SJSA1 (cell line): ENCODE results near the gene RNF186. TPM values are rescaled to one million over a fixed set of nuclear protein-coding genes. Genes with fewer than 3 reads are reported as not detected.
A peak's percentile ranks its signal among the peaks of the same experiment; 100 is the strongest.

Source experiments
- DNase-seq, 2 experiments: peaks; one replicate each; pipeline ENCODE4 v3.0.0-alpha.2; 2015 to 2020; ENCODE audit warnings: low spot score in 2 of 2, low read depth in 1 of 2
- H3K27ac ChIP-seq: fragments of 250-450 bp; sonication (Bioruptor Pico); 2 replicates; pipeline ENCODE4 v1.5.1; 2020; ENCODE audit warnings: mild to moderate bottlenecking, moderate library complexity
- H3K27me3 ChIP-seq: fragments of 250-450 bp; sonication (Bioruptor Pico); replicated peaks from 2 replicates; pipeline ENCODE4 v1.5.1; 2020; ENCODE audit warnings: mild to moderate bottlenecking, moderate library complexity
- H3K36me3 ChIP-seq: fragments of 250-450 bp; sonication (Bioruptor Pico); 2 replicates; pipeline ENCODE4 v1.5.1; 2020; ENCODE audit warnings: mild to moderate bottlenecking
- H3K4me1 ChIP-seq: fragments of 250-450 bp; sonication (Bioruptor Pico); replicated peaks from 2 replicates; pipeline ENCODE4 v1.6.1; 2021; ENCODE audit warnings: mild to moderate bottlenecking
- H3K4me3 ChIP-seq: fragments of 250-450 bp; sonication (Bioruptor Pico); 2 replicates; pipeline ENCODE4 v1.5.1; 2020; ENCODE audit warnings: mild to moderate bottlenecking
- H3K9me3 ChIP-seq: fragments of 250-450 bp; sonication (Bioruptor Pico); replicated peaks from 2 replicates; pipeline ENCODE4 v1.5.1; 2020; ENCODE audit warnings: mild to moderate bottlenecking
- total RNA-seq: library from RNA; depleted of rRNA; stranded (reverse); fragments of >200 nt; shearing (Covaris generic); gene quantifications from 2 replicates; pipeline ENCODE4 v1.2.3, GENCODE V29; 2014

RNF186 gene
- total RNA-seq, 1 experiment from 2014 or later = not detected

DNA sequence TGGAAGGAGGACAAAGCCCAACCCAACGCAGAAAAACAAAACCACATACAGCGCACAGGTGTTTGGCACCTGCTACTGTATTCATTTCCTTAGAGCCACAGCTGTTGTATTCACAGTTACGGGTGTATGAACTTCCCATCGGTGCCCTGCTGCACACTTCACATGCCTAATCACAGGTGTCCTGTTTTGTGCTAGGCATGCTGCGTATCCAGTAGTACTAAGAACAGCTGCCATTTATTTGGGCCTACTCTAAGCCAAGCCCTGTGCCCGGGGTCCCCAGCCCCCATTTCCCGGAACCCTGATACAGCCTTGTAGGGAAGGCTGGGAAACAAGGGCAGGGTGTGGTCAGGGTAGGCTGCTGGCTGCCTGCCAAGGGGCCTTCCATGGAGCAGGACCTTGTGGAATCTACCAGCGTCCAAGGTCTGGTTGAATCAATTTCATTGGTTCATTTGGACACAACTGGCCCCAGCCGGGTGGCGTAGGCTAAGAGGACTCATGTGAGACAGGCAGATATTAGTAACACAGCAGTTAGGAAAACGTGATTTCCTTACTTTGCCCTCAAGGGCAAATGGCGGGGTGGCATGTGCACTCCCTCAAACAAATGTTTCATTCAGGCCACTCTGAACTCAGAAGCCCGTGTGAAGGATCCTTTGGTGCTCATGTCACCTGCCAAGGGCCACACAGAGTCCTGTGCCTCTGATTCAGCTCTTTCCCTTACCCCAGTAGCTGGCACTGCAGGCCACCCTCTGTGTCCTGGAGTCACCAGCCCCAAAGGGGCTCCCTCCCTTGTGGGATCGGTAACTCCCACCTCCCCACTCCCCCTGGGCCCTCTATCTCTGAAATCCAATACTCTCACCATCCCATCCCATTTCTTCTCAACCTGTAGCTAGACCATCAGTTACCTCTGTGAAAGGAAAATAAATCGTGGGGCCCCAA, 986 bp upstream of the RNF186 start:
- H3K36me3 ChIP-seq = no peaks in the 10 kb centered on the region
- H3K27me3 ChIP-seq = no peaks in the 10 kb centered on the region
- no peak for DNase-seq
- no peak overlapping the region for H3K27ac ChIP-seq
- H3K4me1 ChIP-seq = no peaks in the 10 kb centered on the region
- H3K9me3 ChIP-seq = 0 out of 2 replicates have a peak, but pooled peaks cover 5% of the 10 kb centered on the region
- no peak overlapping the region for H3K4me3 ChIP-seq

DNA sequence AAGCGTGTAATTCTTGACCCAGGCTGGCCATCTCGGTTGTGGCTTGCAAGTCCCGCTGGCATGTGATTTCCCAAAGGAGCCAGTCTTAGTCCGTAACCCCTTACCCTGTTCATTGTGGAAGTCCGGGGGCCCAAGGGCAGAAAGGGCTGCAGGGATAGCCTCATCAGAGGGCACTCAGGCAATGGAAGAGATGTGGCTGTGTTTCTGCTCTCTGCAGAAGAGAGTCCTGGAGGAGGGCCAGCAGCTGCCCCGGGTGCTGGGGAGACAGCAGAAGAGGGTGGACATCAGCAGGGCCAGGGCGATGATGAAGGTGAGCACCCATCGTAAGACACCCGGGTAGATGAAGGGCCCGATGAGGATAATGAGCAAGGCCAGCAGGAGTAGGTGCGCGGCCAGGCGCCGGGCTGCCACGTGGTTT, 830 bp downstream of the RNF186 start:
- H3K27me3 ChIP-seq = no peaks in the 10 kb centered on the region
- no peak overlapping the region for H3K27ac ChIP-seq
- 0 out of 2 replicates have a peak, but pooled peaks cover 6% of the 10 kb centered on the region for H3K9me3 ChIP-seq
- no peaks in the 10 kb centered on the region for H3K36me3 ChIP-seq
- no peaks in the 10 kb centered on the region for H3K4me1 ChIP-seq
- no peak for DNase-seq
- H3K4me3 ChIP-seq = no peak overlapping the region

DNA sequence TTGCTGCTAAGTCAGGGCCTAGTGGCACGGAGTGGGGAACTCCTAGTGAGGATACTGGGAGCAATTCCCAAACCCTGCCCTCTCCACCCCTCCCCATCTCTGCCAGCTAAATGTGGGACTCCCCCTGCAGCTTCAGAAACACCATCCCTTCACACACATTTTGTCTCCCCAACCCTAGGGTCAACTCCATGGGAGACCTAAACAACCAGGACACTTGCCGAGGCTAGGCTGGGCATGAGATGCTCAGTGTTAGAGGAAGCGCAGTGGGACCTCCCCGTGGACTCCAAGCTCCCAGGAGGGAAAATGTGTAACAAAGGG, 1.5 kb downstream of the RNF186 start:
- Histone ChIP-seq H3K36me3 (no peaks in the 10 kb centered on the region), H3K4me1 (no peaks in the 10 kb centered on the region), H3K27ac (no peak overlapping the region), H3K9me3 (0 out of 2 replicates have a peak, but pooled peaks cover 6% of the 10 kb centered on the region), H3K27me3 (no peaks in the 10 kb centered on the region), H3K4me3 (no peak overlapping the region)
- no peak for DNase-seq

DNA sequence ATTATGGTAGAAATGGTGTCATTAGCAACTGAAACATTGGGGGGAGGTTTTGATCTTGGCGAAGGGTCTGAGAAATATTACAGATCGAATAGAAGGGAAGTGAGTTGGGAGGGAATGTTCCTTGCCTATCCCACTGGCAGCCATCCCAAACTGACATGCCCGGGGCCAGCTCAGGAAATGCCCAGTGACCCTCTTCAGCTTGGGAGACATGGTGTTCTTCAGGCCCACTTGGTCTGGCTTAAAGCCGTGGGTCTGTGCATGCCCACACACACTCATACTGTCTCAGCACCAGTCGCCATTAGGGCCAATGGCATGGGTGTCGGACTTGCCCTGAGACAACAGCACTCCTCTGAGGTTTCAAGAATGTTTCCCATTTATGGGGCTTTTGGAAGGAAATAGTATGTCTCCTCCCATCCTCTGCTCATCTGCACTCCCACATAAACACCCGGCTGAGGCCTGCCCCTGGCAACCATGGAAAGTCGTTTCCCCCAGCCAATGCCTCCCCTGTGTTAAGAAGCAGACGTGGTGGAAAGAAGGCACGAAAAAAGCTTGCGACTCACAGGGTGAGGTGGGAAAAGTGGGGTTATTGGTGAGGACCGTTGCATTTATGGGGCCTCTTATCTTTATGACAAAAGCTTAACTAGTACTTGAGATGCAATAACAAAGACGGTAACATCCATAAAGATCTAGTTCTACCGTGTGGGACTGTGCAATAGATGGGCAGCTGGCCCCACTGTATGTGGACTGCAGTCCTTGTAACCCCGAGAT, 2.0 kb downstream of the RNF186 start:
- Histone ChIP-seq H3K27me3 (no peaks in the 10 kb centered on the region), H3K9me3 (0 out of 2 replicates have a peak, but pooled peaks cover 6% of the 10 kb centered on the region), H3K36me3 (no peaks in the 10 kb centered on the region), H3K4me3 (no peak overlapping the region), H3K27ac (no peak overlapping the region), H3K4me1 (no peaks in the 10 kb centered on the region)
- no peak for DNase-seq

DNA sequence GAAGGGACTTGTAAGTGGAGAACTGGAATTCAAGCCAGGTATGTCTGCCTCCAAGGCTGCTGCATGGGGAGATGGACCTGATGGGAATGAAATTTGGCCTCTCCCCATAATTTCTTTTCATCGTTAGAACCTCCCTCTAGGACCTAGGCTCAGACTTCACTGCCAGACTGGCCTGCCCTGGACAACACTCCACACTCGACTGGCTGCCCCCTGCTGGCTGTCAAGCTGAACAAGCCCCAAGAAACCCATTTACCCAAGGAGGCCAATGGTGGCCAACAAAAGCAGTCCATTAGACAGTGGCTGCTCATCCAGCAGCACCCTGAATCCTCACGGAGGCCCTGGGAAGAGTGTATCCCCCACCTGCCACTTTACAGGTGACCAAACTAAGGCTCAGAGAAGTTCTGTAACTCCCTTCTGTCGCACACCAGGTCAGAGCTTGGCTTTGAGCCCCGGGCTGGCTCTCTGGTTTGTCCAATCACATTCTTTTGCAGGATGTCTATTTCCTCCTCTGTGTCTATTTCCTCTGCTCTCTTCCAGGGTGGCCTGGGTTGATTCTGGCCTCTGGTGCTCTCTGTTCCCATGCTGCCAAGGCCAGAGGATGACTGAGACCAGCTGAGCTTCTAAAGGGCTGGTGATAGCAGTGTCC, 3.8 kb downstream of the RNF186 start:
- Histone ChIP-seq H3K36me3 (no peaks in the 10 kb centered on the region), H3K4me1 (no peaks in the 10 kb centered on the region), H3K27ac (no peak overlapping the region), H3K9me3 (0 out of 2 replicates have a peak, but pooled peaks cover 6% of the 10 kb centered on the region), H3K27me3 (no peaks in the 10 kb centered on the region), H3K4me3 (no peak overlapping the region)
- DNase-seq = no peak

DNA sequence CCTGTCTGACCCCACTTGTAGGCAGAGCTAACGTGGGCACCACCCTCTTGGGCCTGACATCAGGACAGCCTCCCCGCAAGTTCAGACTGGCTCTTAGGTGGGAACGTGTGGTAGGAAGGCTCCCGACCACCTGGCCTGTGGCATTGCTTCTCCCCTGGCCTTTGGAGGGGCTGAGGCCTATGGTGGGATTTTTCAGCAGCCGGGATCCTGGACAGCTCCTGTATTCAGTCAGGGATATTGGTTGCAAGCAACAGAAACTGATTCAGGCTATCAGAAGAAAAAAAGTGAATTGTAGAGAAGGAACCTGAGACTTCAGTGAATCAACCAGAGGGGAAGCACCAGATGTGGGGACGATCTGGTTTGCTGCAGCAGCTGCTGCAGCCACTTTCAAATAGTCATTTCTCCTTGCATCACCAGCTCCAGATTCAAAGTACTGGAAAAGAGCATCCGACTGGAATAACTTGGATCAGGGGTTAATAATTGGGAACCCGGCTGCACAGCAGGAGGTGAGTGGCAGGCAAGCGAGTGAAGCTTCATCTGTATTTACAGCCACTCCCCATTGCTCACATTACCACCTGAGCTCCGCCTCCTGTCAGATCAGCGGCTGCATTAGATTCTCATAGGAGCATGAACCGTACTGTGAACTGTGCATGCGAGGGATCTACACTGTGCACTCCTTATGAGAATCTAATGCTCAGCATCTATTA, 5.9 kb downstream of the RNF186 start:
- Histone ChIP-seq H3K4me3 (no peak overlapping the region), H3K27ac (no peak overlapping the region), H3K9me3 (0 out of 2 replicates have a peak, but pooled peaks cover 6% of the 10 kb centered on the region), H3K36me3 (no peaks in the 10 kb centered on the region), H3K27me3 (no peaks in the 10 kb centered on the region), H3K4me1 (no peaks in the 10 kb centered on the region)
- no peak for DNase-seq

DNA sequence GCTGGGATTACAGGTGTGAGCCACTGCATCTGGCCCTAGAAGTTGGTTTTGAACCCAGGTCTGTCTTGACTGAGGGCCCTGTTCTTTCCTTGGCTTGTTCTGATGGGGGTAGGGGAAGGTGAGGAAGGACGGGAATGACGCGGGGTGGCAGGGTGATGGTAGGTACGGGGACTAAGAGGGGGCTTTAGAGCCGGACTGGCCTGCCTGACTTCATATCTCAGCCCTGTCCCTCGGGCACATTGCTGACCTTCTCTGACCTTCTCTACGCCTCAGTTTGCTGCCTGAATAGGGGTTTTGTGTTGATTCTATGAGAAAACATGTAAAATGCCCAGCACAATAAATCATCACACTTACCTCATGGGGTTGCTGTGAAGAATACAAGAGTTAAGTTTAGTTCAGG, 6.7 kb downstream of the RNF186 start:
- no peaks in the 10 kb centered on the region for H3K4me1 ChIP-seq
- DNase-seq = no peak
- H3K27ac ChIP-seq = no peak overlapping the region
- no peaks in the 10 kb centered on the region for H3K36me3 ChIP-seq
- H3K4me3 ChIP-seq = no peak overlapping the region
- 0 out of 2 replicates have a peak, but pooled peaks cover 6% of the 10 kb centered on the region for H3K9me3 ChIP-seq
- no peaks in the 10 kb centered on the region for H3K27me3 ChIP-seq

DNA sequence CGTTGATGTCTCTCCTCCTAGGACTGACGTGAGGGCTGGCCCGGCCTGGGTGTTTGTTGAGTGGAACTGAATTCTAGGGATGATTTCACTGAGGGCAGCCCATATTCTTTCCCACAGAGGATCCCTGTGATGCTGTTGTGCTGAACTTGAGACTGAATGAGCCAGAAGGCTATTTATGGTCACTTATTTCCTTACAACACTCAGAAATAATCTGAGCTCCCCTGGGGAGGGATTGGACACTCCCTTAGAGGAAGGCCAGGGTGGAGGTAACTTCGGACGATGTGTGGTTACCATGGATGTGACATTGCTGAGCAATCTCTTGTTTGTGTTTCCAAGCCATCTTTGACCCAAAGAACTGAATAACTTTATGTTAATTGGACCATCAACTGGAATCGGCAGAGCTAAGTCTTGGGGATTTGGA, 10.2 kb downstream of the RNF186 start:
- H3K27me3 ChIP-seq = no peaks in the 10 kb centered on the region
- H3K4me3 ChIP-seq = no peak overlapping the region
- no peak for DNase-seq
- H3K9me3 ChIP-seq = no peaks in the 10 kb centered on the region
- no peaks in the 10 kb centered on the region for H3K36me3 ChIP-seq
- H3K4me1 ChIP-seq = peaks cover 10% of the 10 kb centered on the region
- H3K27ac ChIP-seq = no peak overlapping the region

DNA sequence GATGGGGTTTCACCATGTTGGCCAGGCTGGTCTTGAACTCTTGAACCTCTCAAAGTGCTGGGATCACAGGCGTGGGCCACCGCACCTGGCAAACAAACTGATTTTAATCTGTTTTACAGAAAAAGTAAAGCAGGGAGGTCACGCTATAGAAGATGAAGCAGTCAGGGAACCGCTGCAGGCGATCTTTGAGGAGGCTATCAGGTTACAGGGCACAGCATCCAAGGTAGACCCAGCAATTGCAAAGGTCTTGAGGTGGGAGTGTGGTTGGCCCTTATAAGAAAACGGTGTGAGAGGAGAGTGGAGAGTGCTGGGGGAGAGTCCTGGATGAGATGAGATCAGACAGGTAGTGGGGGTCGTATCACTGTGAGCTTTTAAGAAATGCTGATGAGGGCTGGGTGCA, 12.8 kb downstream of the RNF186 start:
- Histone ChIP-seq H3K36me3 (peaks cover 2% of the 10 kb centered on the region), H3K27ac (no peak overlapping the region), H3K4me1 (peaks cover 27% of the 10 kb centered on the region), H3K9me3 (no peaks in the 10 kb centered on the region), H3K27me3 (no peaks in the 10 kb centered on the region), H3K4me3 (no peak overlapping the region)
- DNase-seq = no peak

DNA sequence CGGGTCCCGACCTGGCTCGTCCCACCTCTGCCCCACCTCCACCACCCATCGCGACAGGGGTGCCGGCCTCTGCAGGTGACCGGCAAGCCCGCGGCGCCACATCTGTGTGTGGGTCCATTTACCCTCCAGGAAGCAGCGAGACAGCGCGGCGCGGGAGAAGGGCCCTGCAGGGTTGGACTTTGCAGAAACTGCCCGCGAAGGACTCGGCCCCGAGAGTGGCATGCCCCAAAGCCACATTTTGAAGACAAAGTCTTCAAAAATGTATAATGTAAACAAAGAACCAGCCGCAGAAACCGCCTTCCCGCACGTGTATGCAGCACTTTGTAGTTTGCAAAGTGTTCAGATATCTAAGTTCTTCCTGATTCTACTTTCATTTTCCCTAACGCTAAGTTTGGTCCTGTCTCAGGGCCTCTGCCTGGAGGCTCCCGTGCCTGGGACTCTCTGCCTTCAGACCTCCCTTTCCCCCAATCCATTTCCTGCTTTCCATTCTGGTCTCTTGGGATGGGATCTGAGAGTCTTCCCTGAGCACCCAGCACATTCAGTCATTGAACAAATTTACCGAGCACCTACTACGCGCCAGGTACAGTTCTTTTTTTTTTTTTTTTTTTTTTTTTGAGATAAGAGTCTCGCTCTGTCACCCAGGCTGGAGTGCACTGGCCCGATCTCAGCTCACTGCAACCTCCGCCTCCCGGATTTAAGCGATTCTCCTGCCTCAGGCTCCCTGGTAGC, 14.8 kb downstream of the RNF186 start:
- Histone ChIP-seq H3K27ac (peak overlapping the region; percentile 68), H3K9me3 (no peaks in the 10 kb centered on the region), H3K4me3 (peak overlapping the region; percentile 50), H3K36me3 (peaks cover 6% of the 10 kb centered on the region), H3K27me3 (no peaks in the 10 kb centered on the region), H3K4me1 (peaks cover 27% of the 10 kb centered on the region)
- peak; percentile 86 to 87 for DNase-seq

DNA sequence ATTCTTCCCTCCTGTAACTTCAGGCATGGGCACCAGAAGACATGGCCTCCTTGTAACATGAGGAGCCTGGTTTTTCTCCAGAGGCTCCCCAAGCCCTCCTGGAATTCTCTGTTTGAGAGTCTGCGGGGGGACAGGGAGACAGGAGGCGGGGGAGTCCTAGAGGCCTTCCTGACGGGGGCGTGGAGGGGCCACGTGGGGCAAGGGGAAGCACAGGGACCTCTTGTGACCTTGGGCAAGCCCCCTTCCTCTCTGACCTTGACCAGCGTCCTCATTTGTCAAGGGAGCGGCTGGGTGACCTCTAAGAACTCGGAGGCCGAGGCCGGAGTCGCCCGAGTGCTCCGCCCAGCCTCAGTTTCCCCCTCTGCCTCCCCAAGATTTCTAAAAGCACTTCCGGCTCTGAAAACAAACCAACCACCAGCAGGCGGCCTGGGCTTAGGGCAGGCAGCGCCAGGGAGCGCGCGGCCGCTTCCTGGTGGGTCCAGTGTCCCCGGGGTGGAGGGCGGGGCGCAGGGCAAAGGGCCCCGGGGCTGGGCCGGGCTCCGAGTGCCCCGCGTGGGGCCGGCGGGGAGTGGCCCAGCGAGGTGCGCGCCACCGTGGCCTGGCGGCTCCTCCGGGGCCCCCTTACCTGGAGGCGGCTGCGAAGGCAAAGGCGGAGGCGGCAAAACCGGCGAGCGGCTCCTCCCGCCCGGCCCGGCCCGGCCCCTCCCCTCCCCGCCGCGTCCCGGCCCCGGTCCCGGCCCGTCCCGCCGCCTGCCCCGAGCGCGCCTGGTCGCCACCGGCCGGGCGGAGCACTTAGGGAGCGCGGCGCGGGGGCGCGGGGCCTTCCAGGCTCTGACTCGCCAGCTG, 15.6 kb downstream of the RNF186 start, which contains the start of gene TMCO4:
Gene TMCO4, minus strand, starts transcription at position 687 of the 846 bp plus-strand sequence. CDS start 19,158 bp downstream, outside the sequence.
- Histone ChIP-seq H3K27ac (peak within 1 kb of the TSS; percentile 68), H3K27me3 (no peaks in the 10 kb centered on the region), H3K36me3 (peaks cover 6% of the 10 kb centered on the region), H3K9me3 (no peaks in the 10 kb centered on the region), H3K4me1 (peaks cover 27% of the 10 kb centered on the region), H3K4me3 (peak within 1 kb of the TSS; percentile 50)
- peak; percentile 65 to 75 for DNase-seq
